ENCODE data around the gene R3HDM4. TPM values are rescaled to one million over a fixed set of nuclear protein-coding genes. Genes with fewer than 3 reads are reported as not detected.

Gene R3HDM4
- total RNA-seq, 5 donors from 2014 or later (not counting 1 experiment from before 2014, with no cell fraction given) = 190 to 252 (median 220) TPM

DNA sequence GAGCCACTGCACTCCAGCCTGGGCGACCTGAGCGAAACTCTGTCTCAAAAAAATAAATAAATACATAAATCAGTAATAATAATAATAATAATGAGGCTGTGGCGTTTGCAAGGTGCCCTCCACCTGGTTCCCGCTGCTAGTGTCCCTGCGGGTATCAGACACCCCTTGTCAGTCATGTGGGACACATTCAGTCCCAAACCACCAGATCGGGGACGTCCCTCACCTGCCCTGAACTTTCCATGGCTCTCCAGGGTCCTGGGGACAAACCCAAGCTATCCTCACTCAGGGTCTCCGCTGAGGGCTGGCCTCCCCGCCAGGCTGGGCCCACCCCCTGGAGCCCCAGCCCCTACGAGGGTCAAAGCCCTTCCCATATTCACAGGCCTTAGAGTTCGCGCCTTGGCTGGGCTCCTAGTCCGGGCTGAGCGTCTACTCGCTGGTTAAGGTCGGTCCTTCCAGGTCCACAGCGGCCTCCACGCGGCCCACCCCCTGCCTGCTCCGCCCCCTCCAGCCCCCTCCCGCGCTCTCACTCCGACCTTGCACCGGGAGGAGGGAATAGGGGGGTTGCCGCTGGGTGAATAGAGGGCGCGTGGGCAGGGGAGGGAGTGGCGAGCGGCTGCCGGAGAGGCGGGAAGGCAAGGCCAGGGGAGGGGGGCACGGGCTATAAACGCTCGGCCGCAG is 3.8 kb upstream of the R3HDM4 start:
- H3K36me3 Mint-ChIP-seq = no peaks in the 10 kb centered on the region
- peaks cover 16 to 24% (median 21%) of the 10 kb centered on the region in 3 donors for H3K4me1 Mint-ChIP-seq
- Histone ChIP-seq H3K36me3 (ENCODE audit: control insufficient read depth in 2 of 2, extremely low read depth in 1 of 2, insufficient read depth in 1 of 2, low read length in 1 of 2) (no peaks in the 10 kb centered on the region), H3K4me3 (ENCODE audit: control insufficient read depth in 1 of 2, extremely low read depth in 1 of 2, low read length in 1 of 2) (peak overlapping the region; percentile 15 to 67), H3K27ac (ENCODE audit: low read length) (no peak overlapping the region), H3K4me1 (ENCODE audit: control insufficient read depth in 1 of 2, extremely low read depth in 1 of 2, insufficient read depth in 2 of 2, low read length in 2 of 2) (peaks cover 16 to 67% of the 10 kb centered on the region in 2 experiments), H3K27me3 (replicated peaks in 1 of 2; ENCODE audit: control insufficient read depth in 2 of 2, extremely low read depth in 1 of 2, insufficient read depth in 2 of 2, low read length in 1 of 2) (peaks cover 0 to 44% of the 10 kb centered on the region in 2 experiments), H3K9me3 (no peaks in the 10 kb centered on the region)
- no peaks in the 10 kb centered on the region for H3K9me3 Mint-ChIP-seq
- POLR2A ChIA-PET = no interaction called here
- H3K4me3 Mint-ChIP-seq = peak overlapping the region; percentile 25 to 81 (median 64)
- ATAC-seq (replicated peaks in 1 of 4) (no peak), DNase-seq (no peak)
- H3K27me3 Mint-ChIP-seq = peaks cover 0 to 5% of the 10 kb centered on the region in 2 donors
- H3K27ac Mint-ChIP-seq = no peak overlapping the region
- CTCF ChIA-PET = no interaction called here
- WGBS (ENCODE audit: insufficient coverage) = 23% methylated on average over 22 of the region's 35 CpGs

DNA sequence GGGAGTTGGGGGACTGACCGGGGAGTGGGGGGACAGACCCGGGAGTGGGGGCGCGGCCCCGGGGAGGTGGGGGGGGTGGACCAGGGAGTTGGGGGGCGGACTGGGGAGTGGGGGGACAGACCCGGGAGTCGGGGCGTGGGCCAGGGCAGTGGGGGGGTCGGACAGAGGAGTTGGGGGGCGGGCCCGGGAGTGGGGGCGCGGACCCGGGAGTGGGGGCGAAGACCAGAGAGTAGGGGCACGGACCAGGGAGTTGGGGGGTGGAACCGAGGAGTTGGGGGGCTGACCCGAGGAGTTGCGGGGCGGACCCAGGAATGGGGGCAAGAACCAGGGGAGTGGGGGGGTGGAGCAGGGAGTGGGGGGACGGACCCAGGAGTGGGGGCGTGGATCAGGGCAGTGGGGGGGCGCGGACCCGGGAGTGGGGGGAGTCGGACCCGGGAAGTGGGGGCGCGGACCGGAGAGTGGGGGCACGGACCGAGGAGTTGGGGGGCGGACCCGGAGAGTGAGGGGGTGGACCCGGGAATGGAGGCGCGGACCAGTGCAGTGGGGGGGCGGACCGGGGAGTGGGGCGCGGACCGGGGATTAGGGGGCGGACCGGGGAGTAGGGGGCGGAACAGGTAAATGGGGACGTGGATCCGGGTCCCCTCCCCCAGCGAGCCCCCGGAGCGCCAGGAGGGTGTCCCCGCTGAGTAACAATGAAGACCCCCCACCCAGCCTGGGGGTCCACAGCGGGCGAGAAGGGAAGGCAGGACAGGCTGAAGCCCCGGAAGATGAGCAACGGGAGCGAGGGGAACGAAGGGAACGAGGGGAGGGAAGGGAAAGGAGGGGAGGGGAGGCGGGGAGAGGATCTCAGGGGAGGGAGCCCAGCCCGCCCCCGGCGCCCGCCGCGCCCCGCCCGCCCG is 589 bp downstream of the R3HDM4 start:
- Histone ChIP-seq H3K27ac (ENCODE audit: low read length) (peak overlapping the region; percentile 96), H3K9me3 (no peaks in the 10 kb centered on the region), H3K36me3 (ENCODE audit: control insufficient read depth in 2 of 2, extremely low read depth in 1 of 2, insufficient read depth in 1 of 2, low read length in 1 of 2) (peaks cover 0 to 3% of the 10 kb centered on the region in 2 donors), H3K4me1 (ENCODE audit: control insufficient read depth in 1 of 2, extremely low read depth in 1 of 2, insufficient read depth in 2 of 2, low read length in 2 of 2) (peaks cover 26 to 72% of the 10 kb centered on the region in 2 experiments), H3K4me3 (ENCODE audit: control insufficient read depth in 1 of 2, extremely low read depth in 1 of 2, low read length in 1 of 2) (peak overlapping the region; percentile 59 to 91), H3K27me3 (replicated peaks in 1 of 2; ENCODE audit: control insufficient read depth in 2 of 2, extremely low read depth in 1 of 2, insufficient read depth in 2 of 2, low read length in 1 of 2) (peaks cover 0 to 22% of the 10 kb centered on the region in 2 experiments)
- H3K36me3 Mint-ChIP-seq = peaks cover 11% of the 10 kb centered on the region
- peak overlapping the region; percentile 64 to 82 for H3K27ac Mint-ChIP-seq
- peaks cover 0 to 2% of the 10 kb centered on the region in 2 donors for H3K27me3 Mint-ChIP-seq
- peaks cover 32 to 45% (median 40%) of the 10 kb centered on the region in 3 donors for H3K4me1 Mint-ChIP-seq
- DNase-seq = peak in 9 of 35 experiments; percentile 23 to 56 (median 36)
- no peaks in the 10 kb centered on the region for H3K9me3 Mint-ChIP-seq
- peak in 2 of 4 experiments; percentile 5 to 6 for ATAC-seq (replicated peaks in 1 of 4)
- H3K4me3 Mint-ChIP-seq = peak overlapping the region; percentile 78 to 85 (median 81)
- ChIA-PET POLR2A (no interaction called here), CTCF (no interaction called here)
- 1% methylated on average over 17 of the region's 69 CpGs for WGBS (ENCODE audit: insufficient coverage)

DNA sequence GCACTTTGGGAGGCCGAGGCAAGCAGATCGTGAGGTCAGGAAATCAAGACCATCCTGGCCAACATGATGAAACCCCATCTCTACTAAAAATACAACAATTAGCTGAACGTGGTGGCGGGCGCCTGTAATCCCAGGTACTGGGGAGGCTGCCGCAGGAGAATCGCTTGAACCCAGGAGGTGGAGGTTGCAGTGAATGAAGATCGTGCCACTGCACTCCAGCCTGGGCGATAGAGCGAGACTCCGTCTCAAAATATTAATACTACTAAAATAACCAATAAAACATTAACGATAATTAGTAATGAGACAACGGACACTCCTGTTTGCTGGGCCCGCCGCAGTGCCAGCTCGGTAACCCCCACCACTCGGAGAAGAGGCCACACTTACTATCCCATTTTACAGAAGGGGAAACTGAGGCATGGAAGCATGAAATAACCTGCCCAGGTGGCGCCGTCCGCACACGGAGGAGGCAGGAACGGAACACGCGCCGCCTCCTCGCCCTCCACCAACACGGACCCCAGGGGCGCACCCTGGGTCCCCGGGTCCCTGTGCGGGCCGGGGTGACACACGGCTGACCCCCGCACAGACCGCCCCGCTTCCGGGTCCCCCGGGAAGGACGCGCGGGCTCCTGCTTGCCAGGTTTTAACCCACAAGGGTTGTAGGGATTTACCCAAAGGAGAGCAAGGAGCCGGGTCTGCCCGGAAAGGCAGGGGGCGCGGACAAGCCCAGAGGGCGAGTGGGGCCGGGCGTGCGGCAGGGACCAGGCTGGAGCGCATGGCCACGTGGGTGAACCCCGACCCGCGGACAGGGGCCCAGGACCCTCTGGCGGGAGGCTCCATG is 1.6 kb downstream of the R3HDM4 start:
- ATAC-seq (replicated peaks in 1 of 4) (no peak), DNase-seq (peak in 1 of 35 experiments; percentile 27)
- Histone ChIP-seq H3K9me3 (no peaks in the 10 kb centered on the region), H3K4me1 (ENCODE audit: control insufficient read depth in 1 of 2, extremely low read depth in 1 of 2, insufficient read depth in 2 of 2, low read length in 2 of 2) (peaks cover 31 to 74% of the 10 kb centered on the region in 2 experiments), H3K36me3 (ENCODE audit: control insufficient read depth in 2 of 2, extremely low read depth in 1 of 2, insufficient read depth in 1 of 2, low read length in 1 of 2) (peaks cover 0 to 3% of the 10 kb centered on the region in 2 donors), H3K27ac (ENCODE audit: low read length) (peak overlapping the region; percentile 49), H3K27me3 (replicated peaks in 1 of 2; ENCODE audit: control insufficient read depth in 2 of 2, extremely low read depth in 1 of 2, insufficient read depth in 2 of 2, low read length in 1 of 2) (peaks cover 0 to 12% of the 10 kb centered on the region in 2 experiments), H3K4me3 (ENCODE audit: control insufficient read depth in 1 of 2, extremely low read depth in 1 of 2, low read length in 1 of 2) (peak overlapping the region in 1 of 2 donors; percentile 38)
- POLR2A ChIA-PET = no interaction called here
- CTCF ChIA-PET = no interaction called here
- WGBS (ENCODE audit: insufficient coverage) = 95% methylated on average over 32 of the region's 54 CpGs
- Mint-ChIP-seq H3K27ac (peak overlapping the region; percentile 86), H3K4me3 (peak overlapping the region; percentile 76 to 85 (median 79)), H3K4me1 (peaks cover 42 to 56% (median 51%) of the 10 kb centered on the region in 3 donors), H3K27me3 (peaks cover 0 to 2% of the 10 kb centered on the region in 2 donors), H3K9me3 (no peaks in the 10 kb centered on the region), H3K36me3 (peaks cover 11% of the 10 kb centered on the region)

DNA sequence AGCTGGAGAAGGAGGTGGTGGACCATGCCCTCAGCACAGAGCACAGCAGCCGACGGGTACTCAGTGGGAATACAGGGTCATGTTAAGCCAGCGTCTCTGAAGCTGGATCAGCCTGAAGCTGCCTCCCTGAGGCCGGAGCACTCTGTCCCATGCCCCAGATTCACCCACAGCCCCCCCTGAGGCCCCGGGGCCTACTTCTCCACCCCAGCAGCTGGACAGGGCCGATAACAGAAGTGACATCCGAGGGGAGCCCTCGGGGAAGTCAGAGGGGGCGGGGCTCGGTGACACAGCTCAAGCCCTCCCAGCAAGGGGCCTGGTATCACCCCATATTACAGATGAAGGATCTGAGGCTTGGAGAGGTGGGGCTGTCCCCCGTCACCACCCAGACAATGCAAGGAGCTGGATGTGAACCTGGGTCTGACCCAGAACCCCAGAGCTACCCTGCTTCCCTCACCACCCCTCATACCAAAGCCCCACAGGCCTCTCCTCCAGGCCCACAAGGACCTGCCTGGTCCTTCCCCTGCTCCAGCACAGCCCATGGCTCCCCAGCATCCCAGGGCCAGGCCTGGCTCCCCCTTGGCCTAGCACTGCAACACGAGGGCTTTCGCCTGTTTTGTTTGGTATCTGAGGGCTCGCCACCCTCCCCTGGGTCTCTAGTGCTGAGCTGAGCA is 5.7 kb downstream of the R3HDM4 start:
- Histone ChIP-seq H3K4me1 (ENCODE audit: control insufficient read depth in 1 of 2, extremely low read depth in 1 of 2, insufficient read depth in 2 of 2, low read length in 2 of 2) (peaks cover 29 to 96% of the 10 kb centered on the region in 2 experiments), H3K36me3 (ENCODE audit: control insufficient read depth in 2 of 2, extremely low read depth in 1 of 2, insufficient read depth in 1 of 2, low read length in 1 of 2) (peaks cover 4 to 18% of the 10 kb centered on the region in 2 donors), H3K9me3 (no peaks in the 10 kb centered on the region), H3K27ac (ENCODE audit: low read length) (peak overlapping the region; percentile 99), H3K27me3 (replicated peaks in 1 of 2; ENCODE audit: control insufficient read depth in 2 of 2, extremely low read depth in 1 of 2, insufficient read depth in 2 of 2, low read length in 1 of 2) (no peaks in the 10 kb centered on the region), H3K4me3 (ENCODE audit: control insufficient read depth in 1 of 2, extremely low read depth in 1 of 2, low read length in 1 of 2) (peak overlapping the region in 1 of 2 donors; percentile 2)
- Mint-ChIP-seq H3K9me3 (no peaks in the 10 kb centered on the region), H3K4me1 (peaks cover 67 to 76% (median 70%) of the 10 kb centered on the region in 3 donors), H3K36me3 (peaks cover 17% of the 10 kb centered on the region), H3K27me3 (no peaks in the 10 kb centered on the region), H3K27ac (peak overlapping the region; percentile 98 to 100), H3K4me3 (peak overlapping the region; percentile 80 to 85 (median 83))
- 93% methylated on average over 3 of the region's 14 CpGs for WGBS (ENCODE audit: insufficient coverage)
- POLR2A ChIA-PET = interaction anchor here in 1 of 2 donors (0.6 kb wide), 1 partner anchor 47 kb away, joined by 3 read pairs; no protein-coding TSS in a partner anchor
- ATAC-seq (replicated peaks in 1 of 4) = no peak
- CTCF ChIA-PET = interaction anchor here in 1 of 2 donors (1.1 kb wide), 1 partner anchor 14 kb away, joined by 4 read pairs; the partner anchor contains the start of gene RNU6-9
- DNase-seq = peak in 7 of 35 experiments; percentile 29 to 52 (median 40)

DNA sequence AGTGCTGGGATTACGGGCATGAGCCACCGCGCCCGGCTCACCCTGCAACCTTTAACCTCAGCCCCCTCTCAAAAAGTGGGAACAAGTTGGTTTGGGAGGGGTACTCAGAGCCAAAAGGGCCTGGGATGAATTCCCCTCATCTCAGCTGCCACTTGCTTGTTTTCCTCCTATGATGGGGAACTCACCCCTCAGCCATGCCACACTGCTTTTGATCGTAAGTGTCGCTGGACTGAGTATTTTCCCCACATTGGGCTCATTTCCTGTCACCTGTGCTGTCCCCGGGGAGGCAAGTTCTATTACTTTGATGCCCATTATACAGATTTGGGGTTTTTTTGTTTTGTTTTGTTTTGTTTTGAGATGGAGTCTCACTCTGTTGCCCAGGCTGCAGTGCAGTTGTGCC is 6.5 kb downstream of the R3HDM4 start:
- Mint-ChIP-seq H3K36me3 (peaks cover 17% of the 10 kb centered on the region), H3K4me1 (peaks cover 67 to 80% (median 73%) of the 10 kb centered on the region in 3 donors), H3K27me3 (no peaks in the 10 kb centered on the region), H3K4me3 (peak overlapping the region; percentile 36 to 85 (median 49)), H3K9me3 (no peaks in the 10 kb centered on the region), H3K27ac (peak overlapping the region; percentile 98 to 100)
- no CpG with 5 or more reads among the region's 7 CpGs for WGBS (ENCODE audit: insufficient coverage)
- Histone ChIP-seq H3K9me3 (no peaks in the 10 kb centered on the region), H3K4me1 (ENCODE audit: control insufficient read depth in 1 of 2, extremely low read depth in 1 of 2, insufficient read depth in 2 of 2, low read length in 2 of 2) (peaks cover 26 to 91% of the 10 kb centered on the region in 2 experiments), H3K27ac (ENCODE audit: low read length) (peak overlapping the region; percentile 99), H3K4me3 (ENCODE audit: control insufficient read depth in 1 of 2, extremely low read depth in 1 of 2, low read length in 1 of 2) (no peak overlapping the region), H3K27me3 (replicated peaks in 1 of 2; ENCODE audit: control insufficient read depth in 2 of 2, extremely low read depth in 1 of 2, insufficient read depth in 2 of 2, low read length in 1 of 2) (no peaks in the 10 kb centered on the region), H3K36me3 (ENCODE audit: control insufficient read depth in 2 of 2, extremely low read depth in 1 of 2, insufficient read depth in 1 of 2, low read length in 1 of 2) (peaks cover 4 to 24% of the 10 kb centered on the region in 2 donors)
- DNase-seq (peak in 1 of 35 experiments; percentile 57), ATAC-seq (replicated peaks in 1 of 4) (no peak)
- POLR2A ChIA-PET = no interaction called here
- CTCF ChIA-PET = interaction anchor here in 1 of 2 donors (0.6 to 0.7 kb wide), 2 partner anchors 13 to 41 kb away, joined by 3 to 4 read pairs; no protein-coding TSS in a partner anchor

Measured in T-cell (primary cell).